Measurements from ENCODE around the gene MMP7. TPM values are rescaled to one million over a fixed set of nuclear protein-coding genes. Genes with fewer than 3 reads are reported as not detected.
A peak's percentile ranks its signal among the peaks of the same experiment; 100 is the strongest.

The MMP7 gene
- total RNA-seq, 1 experiment from 2014 or later = 0.61 TPM

GRCh38 chr11:102553835-102554282, 23.3 kb upstream of the MMP7 start:
- ChIA-PET RAD21 (ENCODE audit: low non-redundant PET in 1 of 2, low total read pairs in 2 of 2, uncharacterized antibody in 2 of 2, unreplicated experiment in 2 of 2) (no interaction called here), POLR2A (no interaction called here), CTCF (interaction anchor here (1.2 to 1.3 kb wide), 2 partner anchors 10 to 59 kb away, joined by 3 to 6 read pairs; no protein-coding TSS in a partner anchor)
- Histone ChIP-seq H2AFZ (ENCODE audit: low read depth, low read length, poor library complexity, severe bottlenecking) (no peak overlapping the region), H3K9ac (ENCODE audit: low read length) (peak overlapping the region; percentile 57; the same call in 1 of the 2 replicates), H3K79me2 (ENCODE audit: insufficient read depth, low read length) (no peaks in the 10 kb centered on the region), H3K4me2 (ENCODE audit: low read length) (peak overlapping the region; percentile 59), H4K20me1 (ENCODE audit: insufficient read depth) (no peaks in the 10 kb centered on the region), H3K9me2 (ENCODE audit: insufficient read depth) (no peaks in the 10 kb centered on the region), H3K27me3 (ENCODE audit: insufficient read depth, low read length) (no peaks in the 10 kb centered on the region), H3K27ac (ENCODE audit: low read depth, low read length) (no peak overlapping the region), H3K9me3 (ENCODE audit: control insufficient read depth in 1 of 2, insufficient read depth in 1 of 2, low read depth in 1 of 2, low read length in 2 of 2) (no peaks in the 10 kb centered on the region), H3K4me3 (replicated peaks in 1 of 2; ENCODE audit: low read depth in 1 of 2, low read length in 2 of 2) (no peak overlapping the region), H3K4me1 (ENCODE audit: control insufficient read depth in 1 of 2, insufficient read depth in 2 of 2, low read length in 2 of 2) (peaks cover 28 to 57% of the 10 kb centered on the region in 2 experiments), H3K36me3 (ENCODE audit: control insufficient read depth in 1 of 2, insufficient read depth in 2 of 2, low read length in 2 of 2) (no peaks in the 10 kb centered on the region)
- no TSS peak for BruUV-seq (replicated peaks)
- intact Hi-C loops (cut with micrococcal nuclease) = no loop called here
- DNase-seq (ENCODE audit: low read depth, low spot score) = no peak
- no peak for ATAC-seq
- 0 out of 2 replicates have a peak, but pooled peaks have one; percentile 24 for TF ChIP-seq ZFX (IDR thresholded peaks at IDR 0.05)
- no peak for TF ChIP-seq FOSL1 (IDR thresholded peaks at IDR 0.05; ENCODE audit: low read depth)

- peak; percentile 81 for ATAC-seq
- Histone ChIP-seq H4K20me1 (ENCODE audit: insufficient read depth) (no peaks in the 10 kb centered on the region), H3K9me3 (ENCODE audit: control insufficient read depth in 1 of 2, insufficient read depth in 1 of 2, low read depth in 1 of 2, low read length in 2 of 2) (no peaks in the 10 kb centered on the region), H3K27me3 (ENCODE audit: insufficient read depth, low read length) (no peaks in the 10 kb centered on the region), H3K4me2 (ENCODE audit: low read length) (peak overlapping the region; percentile 59), H3K27ac (ENCODE audit: low read depth, low read length) (peak overlapping the region; percentile 58), H3K79me2 (ENCODE audit: insufficient read depth, low read length) (no peaks in the 10 kb centered on the region), H2AFZ (ENCODE audit: low read depth, low read length, poor library complexity, severe bottlenecking) (peak overlapping the region; percentile 39), H3K4me1 (ENCODE audit: control insufficient read depth in 1 of 2, insufficient read depth in 2 of 2, low read length in 2 of 2) (peaks cover 28 to 49% of the 10 kb centered on the region in 2 experiments), H3K36me3 (ENCODE audit: control insufficient read depth in 1 of 2, insufficient read depth in 2 of 2, low read length in 2 of 2) (no peaks in the 10 kb centered on the region), H3K9me2 (ENCODE audit: insufficient read depth) (no peaks in the 10 kb centered on the region), H3K4me3 (replicated peaks in 1 of 2; ENCODE audit: low read depth in 1 of 2, low read length in 2 of 2) (peak overlapping the region in 1 of 2 experiments; percentile 23; a peak in 2 of 4 replicates), H3K9ac (ENCODE audit: low read length) (peak overlapping the region; percentile 57)
- intact Hi-C loops (cut with micrococcal nuclease) = no loop called here
- CTCF ChIA-PET = interaction anchor here (1.2 to 1.3 kb wide), 2 partner anchors 11 to 60 kb away, joined by 3 to 6 read pairs; no protein-coding TSS in a partner anchor
- DNase-seq (ENCODE audit: low read depth, low spot score) = peak; percentile 94
- no TSS peak for BruUV-seq (replicated peaks)
- POLR2A ChIA-PET = interaction anchor here (0.6 kb wide), 1 partner anchor 408 kb away, joined by 3 read pairs; no protein-coding TSS in a partner anchor
- RAD21 ChIA-PET (ENCODE audit: low non-redundant PET in 1 of 2, low total read pairs in 2 of 2, uncharacterized antibody in 2 of 2, unreplicated experiment in 2 of 2) = no interaction called here
- TF ChIP-seq CTCF (IDR thresholded peaks at IDR 0.05 in 2 of 3, conservative IDR thresholded peaks at IDR 0.05 in 1 of 3; ENCODE audit: borderline replicate concordance in 1 of 3, insufficient read depth in 1 of 3, low read depth in 2 of 3, low read length in 2 of 3) = no peak
- TF ChIP-seq SIN3A (IDR thresholded peaks at IDR 0.05; ENCODE audit: low read depth) = peak; percentile 89
- TF ChIP-seq POLR2AphosphoS5 (IDR thresholded peaks at IDR 0.05; ENCODE audit: low read depth, low read length) = peak; percentile 59
- peak; percentile 95 for TF ChIP-seq JUND (IDR thresholded peaks at IDR 0.05)
- no peak for TF ChIP-seq EZH2 (IDR thresholded peaks at IDR 0.05)
- peak; percentile 54 for TF ChIP-seq TCF7L2 (IDR thresholded peaks at IDR 0.05; ENCODE audit: borderline replicate concordance, extremely low read depth, insufficient read depth, insufficient read length)
- 0 out of 2 replicates have a peak, but pooled peaks have one; percentile 23 for TF ChIP-seq EGR1 (IDR thresholded peaks at IDR 0.05; ENCODE audit: low read depth)
- no peak for TF ChIP-seq ZFX (IDR thresholded peaks at IDR 0.05)
- peak; percentile 88 for TF ChIP-seq CBX3 (IDR thresholded peaks at IDR 0.05; ENCODE audit: low read depth)
- peak; percentile 91 for TF ChIP-seq FOSL1 (IDR thresholded peaks at IDR 0.05; ENCODE audit: low read depth)
- no peak for TF ChIP-seq ZBTB33 (IDR thresholded peaks at IDR 0.05; ENCODE audit: extremely low read depth, insufficient replicate concordance, low read length)
- peak; percentile 54; the same call in 1 of the 2 replicates for TF ChIP-seq ATF3 (IDR thresholded peaks at IDR 0.05)
- no peak for TF ChIP-seq YY1 (IDR thresholded peaks at IDR 0.05; ENCODE audit: extremely low read depth, insufficient replicate concordance, low read depth, low read length)
- peak; percentile 67 for TF ChIP-seq ELF1 (IDR thresholded peaks at IDR 0.05; ENCODE audit: borderline replicate concordance, low read depth)
- TF ChIP-seq POLR2A (IDR thresholded peaks at IDR 0.05; ENCODE audit: borderline replicate concordance, extremely low read depth, insufficient read depth, insufficient read length) = no peak
Measured at GRCh38 chr11:102552447-102553194, 22.1 kb upstream of the MMP7 start.
